ENCODE results near the gene UPP2. TPM values are rescaled to one million over a fixed set of nuclear protein-coding genes. Genes with fewer than 3 reads are reported as not detected.

The UPP2 gene
- total and polyA plus RNA-seq, 2 of the 8 experiments (the other 6 are each of a cell fraction or from before 2014, with no cell fraction given), result not detected

DNA sequence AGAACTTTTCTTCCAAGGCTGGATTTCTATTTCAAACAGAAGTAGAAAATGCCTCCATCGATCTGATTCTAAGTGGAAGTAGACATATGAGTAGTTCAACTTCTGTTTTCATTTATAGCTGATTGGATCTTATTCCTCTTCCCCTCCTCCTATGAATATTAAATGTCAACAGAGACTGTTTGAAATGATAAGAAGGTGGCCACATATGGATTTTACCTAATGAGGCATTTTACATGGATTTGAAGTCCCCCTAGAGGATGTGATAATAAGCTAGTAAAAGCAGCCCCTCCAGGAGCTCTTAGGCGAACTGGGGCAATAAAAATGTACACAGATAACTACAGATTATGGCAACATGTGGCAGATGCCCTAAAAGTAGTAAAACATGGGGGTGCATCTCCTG, 71.0 kb downstream of the UPP2 start:
- POLR2A ChIA-PET (ENCODE audit: partially characterized antibody), result no interaction called here
- H3K9me3 ChIP-seq (ENCODE audit: insufficient read depth in 2 of 2, low read depth in 1 of 2, low read length in 1 of 2), result no peaks in the 10 kb centered on the region
- H3K23me2 ChIP-seq (ENCODE audit: low read depth, low read length), result no peaks in the 10 kb centered on the region; the same call in 1 of the 2 replicates
- no peak overlapping the region for H2BK120ac ChIP-seq (replicated peaks; ENCODE audit: low read depth, low read length)
- H3K79me1 ChIP-seq (ENCODE audit: low read depth, low read length), result no peaks in the 10 kb centered on the region
- no peak overlapping the region for H3K23ac ChIP-seq (ENCODE audit: insufficient read length)
- DNase-seq (ENCODE audit: low read depth in 1 of 2, low spot score in 2 of 2) (no peak), FAIRE-seq (no peak)
- 44% methylated on average over 2 of the region's 2 CpGs; no CpG with 5 or more reads in 1 of the 2 experiments for WGBS, 2 experiments (ENCODE audit: extremely low coverage in 1 of 2, insufficient coverage in 1 of 2, insufficient read length in 1 of 2, insufficient replicate concordance in 2 of 2, low coverage in 1 of 2, low lambda C conversion rate in 2 of 2, missing lambda C conversion rate in 1 of 2)
- no peak overlapping the region for H3K18ac ChIP-seq (ENCODE audit: extremely low read depth, low read length)
- H3K27ac ChIP-seq (ENCODE audit: low read depth, low read length), result no peak overlapping the region
- H3K27me3 ChIP-seq (replicated peaks in 1 of 4; ENCODE audit: control insufficient read depth in 3 of 4, extremely low read depth in 1 of 4, insufficient read depth in 3 of 4, low read length in 3 of 4), result no peaks in the 10 kb centered on the region
- H4K91ac ChIP-seq (replicated peaks; ENCODE audit: insufficient read length, low read length), result no peak overlapping the region
- H4K5ac ChIP-seq (ENCODE audit: insufficient read length, low read depth, low read length), result no peak overlapping the region
- no peak overlapping the region for H4K8ac ChIP-seq (ENCODE audit: extremely low read depth, insufficient read depth, low read length)
- no peak overlapping the region for H3K9ac ChIP-seq (replicated peaks in 1 of 4; ENCODE audit: extremely low read depth in 1 of 4, low read depth in 3 of 4, low read length in 3 of 4)
- H3K4me2 ChIP-seq (ENCODE audit: insufficient read depth in 1 of 2, low read depth in 2 of 2, low read length in 2 of 2), result no peak overlapping the region
- H2BK15ac ChIP-seq (ENCODE audit: low read length), result no peak overlapping the region
- no peak overlapping the region for H3K56ac ChIP-seq (replicated peaks; ENCODE audit: insufficient read length, low read depth, low read length)
- no peak overlapping the region for H2AK5ac ChIP-seq (ENCODE audit: low read depth, low read length)
- no peaks in the 10 kb centered on the region for H3K36me3 ChIP-seq (ENCODE audit: control insufficient read depth in 2 of 4, insufficient read depth in 4 of 4, low read length in 3 of 4)
- H3K4ac ChIP-seq (replicated peaks; ENCODE audit: insufficient read length, low read depth, low read length), result no peak overlapping the region
- CTCF ChIA-PET (ENCODE audit: partially characterized antibody), result interaction anchor here (1.0 to 1.5 kb wide), 4 partner anchors 148 to 582 kb away, joined by 3 read pairs; no protein-coding TSS in a partner anchor
- H2BK20ac ChIP-seq (ENCODE audit: low read length), result no peak overlapping the region
- H3K4me3 ChIP-seq (ENCODE audit: extremely low read depth in 1 of 4, insufficient read depth in 2 of 4, low read depth in 3 of 4, low read length in 4 of 4), result no peak overlapping the region
- H3K14ac ChIP-seq (ENCODE audit: insufficient read length), result no peak overlapping the region
- no peaks in the 10 kb centered on the region for H3K79me2 ChIP-seq (ENCODE audit: control insufficient read depth in 1 of 2, insufficient read depth in 2 of 2, low read length in 2 of 2)
- H2BK12ac ChIP-seq (ENCODE audit: low read depth, low read length), result no peak overlapping the region
- H4K20me1 ChIP-seq (replicated peaks in 1 of 2; ENCODE audit: control insufficient read depth in 1 of 2, insufficient read depth in 2 of 2, low read length in 2 of 2), result no peaks in the 10 kb centered on the region
- H2AFZ ChIP-seq (ENCODE audit: low read length), result no peak overlapping the region
- H2BK5ac ChIP-seq (ENCODE audit: low read depth, low read length), result no peak overlapping the region
- no peaks in the 10 kb centered on the region for H3K4me1 ChIP-seq (replicated peaks in 1 of 4; ENCODE audit: control insufficient read depth in 3 of 4, insufficient read depth in 4 of 4, low read length in 3 of 4)
- TF ChIP-seq EP300 (IDR thresholded peaks at IDR 0.05; ENCODE audit: borderline replicate concordance in 1 of 2, low read depth in 2 of 2, low read length in 2 of 2) (no peak), TBP (IDR thresholded peaks at IDR 0.05; ENCODE audit: low read depth, low read length) (no peak), SUZ12 (IDR thresholded peaks at IDR 0.05; ENCODE audit: low read length) (no peak), NRF1 (IDR thresholded peaks at IDR 0.05; ENCODE audit: low read depth, low read length) (no peak)
